HUES64 (cell line): ENCODE data around the gene TCF7L2.
"Not testable (repeated sequence)": the region's sequence is repeated elsewhere in the genome, so short reads cannot be mapped to it uniquely, and the experiment has no call there.

Experiments used
- H3K27ac ChIP-seq: 2 replicates; pipeline ENCODE4 v1.7.0; 2013; ENCODE audit warnings: low read depth, low read length, inconsistent platforms
- H3K27me3 ChIP-seq: 2 replicates; pipeline ENCODE4 v1.6.1; 2013; ENCODE audit warnings: mild to moderate bottlenecking, low read length; ENCODE audit not compliant: insufficient read depth
- H3K36me3 ChIP-seq: 2 replicates; pipeline ENCODE4 v1.6.1; 2013; ENCODE audit warnings: mild to moderate bottlenecking, low read length; ENCODE audit not compliant: insufficient read depth
- H3K4me1 ChIP-seq: 2 replicates; pipeline ENCODE4 v1.6.1; 2013; ENCODE audit warnings: mild to moderate bottlenecking, low read length, moderate library complexity; ENCODE audit not compliant: insufficient read depth
- H3K4me3 ChIP-seq: 2 replicates; pipeline ENCODE4 v1.5.1; 2013; ENCODE audit warnings: mild to moderate bottlenecking, low read length, moderate library complexity
- H3K9ac ChIP-seq: 2 replicates; pipeline ENCODE4 v1.6.1; 2013; ENCODE audit warnings: mild to moderate bottlenecking, low read depth, low read length
- H3K9me3 ChIP-seq: 2 replicates; pipeline ENCODE4 v1.6.1; 2013; ENCODE audit warnings: low read depth, low read length; ENCODE audit not compliant: insufficient read depth
- WGBS: fragments of 150-250, 120-280 bp; methylation state at CpG from one replicate; pipeline ENCODE4 v1.1.7; 2013; ENCODE audit warnings: missing lambda C conversion rate; 5-methylcytosine and 5-hydroxymethylcytosine counted together

Gene TCF7L2

GRCh38 chr10:113060201-113061053 is 110.4 kb downstream of the TCF7L2 start:
- Histone ChIP-seq H3K36me3 (no peaks in the 10 kb centered on the region), H3K9ac (no peak overlapping the region), H3K4me3 (no peak overlapping the region), H3K27ac (peak overlapping the region; percentile 9), H3K4me1 (peaks cover 84% of the 10 kb centered on the region), H3K27me3 (no peaks in the 10 kb centered on the region), H3K9me3 (no peaks in the 10 kb centered on the region)
- WGBS: 82% methylated on average over 15 of the region's 15 CpGs

GRCh38 chr10:113061054-113061430 is 111.0 kb downstream of the TCF7L2 start:
- Histone ChIP-seq H3K9me3 (no peaks in the 10 kb centered on the region), H3K4me3 (no peak overlapping the region), H3K27me3 (no peaks in the 10 kb centered on the region), H3K27ac (0 out of 2 replicates have a peak overlapping the region, but pooled peaks have one; percentile 9), H3K4me1 (peaks cover 80% of the 10 kb centered on the region), H3K9ac (no peak overlapping the region), H3K36me3 (no peaks in the 10 kb centered on the region)
- 93% methylated on average over 7 of the region's 7 CpGs for WGBS

GRCh38 chr10:113061557-113061956 is 111.5 kb downstream of the TCF7L2 start:
- H3K27me3 ChIP-seq: no peaks in the 10 kb centered on the region
- no peak overlapping the region; the same call in 1 of the 2 replicates for H3K27ac ChIP-seq
- H3K9me3 ChIP-seq: no peaks in the 10 kb centered on the region
- H3K9ac ChIP-seq: no peak overlapping the region
- H3K4me1 ChIP-seq: peaks cover 75% of the 10 kb centered on the region
- no peaks in the 10 kb centered on the region for H3K36me3 ChIP-seq
- no peak overlapping the region for H3K4me3 ChIP-seq
- WGBS: 84% methylated on average over 10 of the region's 10 CpGs

DNA sequence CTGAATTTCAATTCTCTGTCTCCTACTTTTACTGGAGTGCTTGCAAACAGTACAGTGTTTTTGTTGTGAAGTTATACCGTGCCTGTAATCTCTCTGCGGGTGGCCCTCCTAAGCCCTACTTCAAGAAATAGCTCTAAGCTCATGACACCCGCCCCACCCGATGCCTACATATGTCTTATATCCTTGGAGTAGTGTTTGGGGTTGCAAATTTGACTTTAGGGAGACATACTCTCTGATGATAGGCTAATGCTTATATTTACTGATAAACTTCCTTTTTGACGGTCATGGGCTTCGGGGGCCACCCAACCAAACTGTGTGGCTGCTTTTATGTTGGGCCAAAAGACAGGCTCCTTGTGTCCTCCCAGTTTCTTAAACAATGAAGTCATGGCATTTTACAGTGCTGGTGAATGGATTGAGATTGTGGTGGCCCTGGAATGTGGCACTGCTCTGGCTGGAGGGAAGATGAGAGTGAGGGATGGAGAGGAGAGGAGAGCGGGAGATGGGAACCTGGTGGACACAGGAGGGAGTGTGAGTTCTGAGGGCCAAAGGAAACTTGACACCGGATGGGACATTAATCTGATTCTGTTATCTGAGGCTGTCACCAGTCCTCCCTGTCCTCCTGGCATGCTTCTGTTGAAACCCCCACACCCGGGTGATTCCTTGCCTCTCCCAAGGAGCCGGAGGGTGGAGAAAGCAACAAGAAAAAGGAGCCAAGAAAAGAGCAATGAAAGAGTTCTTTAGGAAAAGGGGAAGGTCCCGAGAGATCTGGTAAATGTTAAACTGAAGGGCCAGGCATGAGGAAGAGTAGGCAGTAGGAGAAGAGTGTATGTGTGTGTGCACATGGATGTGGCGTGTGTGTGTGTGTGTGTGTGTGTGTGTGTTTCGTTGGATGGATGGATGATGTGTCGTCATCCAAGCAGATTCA is 113.3 kb downstream of the TCF7L2 start:
- no peak overlapping the region for H3K9ac ChIP-seq
- peaks cover 2% of the 10 kb centered on the region; the same call in 1 of the 2 replicates for H3K36me3 ChIP-seq
- 67% methylated on average over 12 of the region's 14 CpGs for WGBS
- H3K27ac ChIP-seq: no peak overlapping the region
- H3K27me3 ChIP-seq: no peaks in the 10 kb centered on the region
- no peak overlapping the region for H3K4me3 ChIP-seq
- peaks cover 59% of the 10 kb centered on the region for H3K4me1 ChIP-seq
- no peaks in the 10 kb centered on the region for H3K9me3 ChIP-seq

- Histone ChIP-seq H3K9ac (no peak overlapping the region), H3K36me3 (peaks cover 9% of the 10 kb centered on the region; the same call in 1 of the 2 replicates), H3K27ac (no peak overlapping the region), H3K4me3 (no peak overlapping the region), H3K27me3 (no peaks in the 10 kb centered on the region), H3K4me1 (peaks cover 52% of the 10 kb centered on the region), H3K9me3 (no peaks in the 10 kb centered on the region)
- WGBS: 80% methylated on average over 4 of the region's 5 CpGs
Observed at GRCh38 chr10:113064039-113064438, 114.0 kb downstream of the TCF7L2 start.

DNA sequence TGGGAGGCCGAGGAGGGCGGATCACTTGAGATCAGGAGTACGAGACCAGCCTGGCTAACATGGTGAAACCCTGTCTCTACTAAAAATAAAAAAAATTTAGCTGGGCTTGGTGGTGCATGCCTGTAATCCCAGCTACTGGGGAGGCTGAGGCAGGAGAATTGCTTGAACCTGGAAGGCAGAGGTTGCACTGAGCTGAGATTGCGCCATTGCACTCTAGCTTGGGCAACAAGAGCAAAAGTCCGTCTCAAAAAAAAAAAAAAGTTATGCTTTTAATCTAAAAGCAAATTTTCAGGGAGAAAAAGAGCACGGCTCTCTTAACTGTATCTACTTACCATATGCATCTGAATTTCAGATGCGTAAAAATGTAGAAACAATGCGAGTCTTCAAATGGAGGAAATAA is 116.1 kb downstream of the TCF7L2 start:
- not testable (repeated sequence) for H3K4me3 ChIP-seq

DNA sequence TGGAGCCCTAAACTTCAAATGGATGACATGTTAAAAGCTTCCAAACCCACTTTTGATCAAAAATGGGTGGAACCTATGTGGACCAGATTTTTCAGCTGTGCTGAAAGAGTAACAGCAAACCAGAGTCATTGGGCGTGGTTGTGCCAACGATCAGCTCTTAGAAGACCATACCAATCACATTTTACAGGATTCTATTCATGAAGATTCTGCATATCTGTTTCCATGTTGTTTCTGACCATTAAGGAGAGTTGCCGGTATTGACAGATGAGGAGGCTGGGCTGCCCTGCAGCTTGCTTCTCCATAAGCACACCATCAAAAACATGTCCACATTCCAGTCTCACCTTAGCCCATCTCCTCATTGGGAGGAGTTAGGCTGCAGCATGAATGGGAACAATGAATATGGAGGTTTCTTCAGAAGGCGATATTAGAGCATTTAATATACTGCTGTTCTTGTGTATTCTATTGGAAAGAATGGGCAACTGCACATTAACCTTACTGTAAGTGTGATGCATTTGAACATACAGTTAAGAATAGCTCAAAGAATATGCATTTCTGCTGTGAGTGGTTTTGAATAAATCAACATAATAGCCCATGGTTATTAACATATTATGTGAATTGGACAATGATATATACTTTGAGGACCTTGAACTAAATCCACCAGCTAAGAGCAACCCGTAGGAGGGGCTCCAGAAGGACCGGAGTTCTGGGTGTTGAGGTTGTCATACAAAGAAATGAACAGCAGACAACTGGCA is 116.7 kb downstream of the TCF7L2 start:
- H3K9ac ChIP-seq: no peak overlapping the region
- H3K4me3 ChIP-seq: no peak overlapping the region
- no peak overlapping the region for H3K27ac ChIP-seq
- no peaks in the 10 kb centered on the region for H3K9me3 ChIP-seq
- H3K27me3 ChIP-seq: no peaks in the 10 kb centered on the region
- H3K36me3 ChIP-seq: peaks cover 14% of the 10 kb centered on the region
- WGBS: 93% methylated on average over 6 of the region's 6 CpGs
- peaks cover 26% of the 10 kb centered on the region for H3K4me1 ChIP-seq

More for the DNA sequence above, 116.1 kb downstream of the TCF7L2 start:
- not testable (repeated sequence) for H3K9me3 ChIP-seq, H3K9ac ChIP-seq, H3K27ac ChIP-seq, H3K27me3 ChIP-seq
- Histone ChIP-seq H3K4me1 (peaks cover 31% of the 10 kb centered on the region), H3K36me3 (peaks cover 14% of the 10 kb centered on the region)
- WGBS: 99% methylated on average over 7 of the region's 8 CpGs

DNA sequence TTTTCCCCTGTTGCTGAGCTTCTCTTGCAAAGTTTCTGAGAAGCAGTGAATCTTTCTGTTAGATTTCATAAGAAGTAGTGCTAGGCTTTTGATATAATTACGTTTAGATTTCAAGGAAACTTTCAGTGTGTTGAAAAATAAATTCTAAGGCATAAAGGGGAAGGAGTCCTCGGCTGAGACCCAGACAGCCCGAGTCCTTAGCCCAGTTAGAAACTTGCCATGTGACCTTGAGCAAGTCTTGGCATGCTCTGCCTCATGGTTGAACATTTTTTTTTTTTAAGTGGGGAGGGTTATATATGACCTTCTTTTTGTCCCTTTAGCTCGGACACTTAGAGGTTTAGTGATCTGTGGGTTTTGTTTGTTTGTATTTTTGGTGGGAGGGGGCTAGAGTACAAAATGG is 117.5 kb downstream of the TCF7L2 start:
- WGBS: 89% methylated on average over 4 of the region's 4 CpGs
- Histone ChIP-seq H3K27me3 (no peaks in the 10 kb centered on the region), H3K36me3 (peaks cover 14% of the 10 kb centered on the region), H3K9me3 (no peaks in the 10 kb centered on the region), H3K4me1 (peaks cover 19% of the 10 kb centered on the region), H3K9ac (no peak overlapping the region), H3K27ac (no peak overlapping the region), H3K4me3 (no peak overlapping the region)

DNA sequence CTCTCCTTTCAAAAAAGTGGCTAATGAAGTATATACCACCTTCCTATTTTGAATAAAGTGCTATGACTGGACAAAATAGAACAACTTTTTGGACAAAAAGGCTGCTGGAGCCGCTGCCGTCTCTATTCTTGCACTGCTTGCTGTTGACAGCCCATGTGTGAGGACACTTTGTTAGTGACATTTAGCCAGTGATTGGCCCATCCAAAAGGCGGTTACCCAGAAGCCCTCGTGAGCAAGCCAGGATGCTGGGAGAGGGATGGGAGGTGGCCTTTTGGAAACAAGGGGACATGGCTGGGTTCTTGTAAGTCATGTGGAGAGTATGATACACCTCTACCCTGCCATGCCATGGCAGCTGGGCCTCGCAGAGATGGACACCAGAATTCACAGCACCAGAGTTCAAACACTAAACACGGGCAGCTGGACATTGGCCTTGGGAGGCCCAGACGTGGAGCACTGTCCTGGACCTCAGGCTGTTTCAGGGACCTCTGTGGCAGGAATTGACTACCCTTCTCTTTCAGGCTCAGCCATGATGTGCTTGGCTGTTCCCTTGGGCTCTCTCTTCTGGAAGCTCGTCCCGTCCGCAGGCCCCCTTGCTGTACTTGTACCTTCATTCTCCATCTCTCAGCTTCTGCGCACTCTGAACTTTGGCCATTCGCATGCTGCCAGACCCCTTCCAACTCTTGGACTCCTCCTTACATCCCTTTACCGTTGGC is 118.3 kb downstream of the TCF7L2 start:
- Histone ChIP-seq H3K9me3 (no peaks in the 10 kb centered on the region), H3K27ac (no peak overlapping the region), H3K4me1 (peaks cover 10% of the 10 kb centered on the region), H3K9ac (no peak overlapping the region), H3K4me3 (no peak overlapping the region), H3K36me3 (peaks cover 14% of the 10 kb centered on the region), H3K27me3 (no peaks in the 10 kb centered on the region)
- 95% methylated on average over 13 of the region's 13 CpGs for WGBS

DNA sequence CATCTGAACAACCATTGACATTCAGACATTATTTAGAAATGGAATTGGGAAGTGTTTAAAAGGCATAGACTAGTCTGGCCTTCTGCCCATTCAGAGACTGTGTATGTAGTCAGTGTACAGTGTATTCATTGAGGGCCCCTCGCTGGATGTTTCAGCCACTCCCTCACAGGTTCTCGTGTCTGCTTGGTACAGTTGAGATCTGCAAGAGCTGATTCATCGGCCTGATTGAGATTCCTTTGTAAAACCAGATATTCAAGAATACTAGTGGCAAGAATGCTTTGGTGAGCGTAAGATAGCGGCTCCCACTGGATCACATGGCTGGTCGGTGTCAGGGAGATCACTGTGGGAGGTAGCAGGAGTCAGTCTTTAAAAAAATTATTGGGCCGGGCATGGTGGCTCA is 119.5 kb downstream of the TCF7L2 start:
- Histone ChIP-seq H3K4me3 (no peak overlapping the region), H3K9me3 (no peaks in the 10 kb centered on the region), H3K9ac (no peak overlapping the region), H3K4me1 (peaks cover 11% of the 10 kb centered on the region; the same call in 1 of the 2 replicates), H3K27ac (no peak overlapping the region), H3K36me3 (peaks cover 14% of the 10 kb centered on the region), H3K27me3 (no peaks in the 10 kb centered on the region)
- 96% methylated on average over 7 of the region's 7 CpGs for WGBS
